Measurements from ENCODE around the gene ULK1.

GRCh38 chr12:131867891-131868675, 26.3 kb upstream of the ULK1 start:
- TF ChIP-seq CTCF (conservative IDR thresholded peaks at IDR 0.05 in 1 of 2, IDR thresholded peaks at IDR 0.05 in 1 of 2; ENCODE audit: low read depth in 1 of 2, low read length in 2 of 2) (no peak), EZH2 (IDR thresholded peaks at IDR 0.05; ENCODE audit: low read length, missing control alignments) (no peak)
